Bronchial epithelial cell (primary cell): ENCODE measurements around the gene PCDHGA4. TPM values are rescaled to one million over a fixed set of nuclear protein-coding genes. Genes with fewer than 3 reads are reported as not detected.
A peak's percentile ranks its signal among the peaks of the same experiment; 100 is the strongest.
"Not testable (repeated sequence)": the region's sequence is repeated elsewhere in the genome, so short reads cannot be mapped to it uniquely, and the experiment has no call there.

Source experiments
- DNase-seq: peaks from one replicate; pipeline ENCODE4 v3.0.0-alpha.2; 2010; ENCODE audit warnings: low read depth
- FAIRE-seq: peaks from 2 replicates; lab custom pipeline; 2011; peaks lifted over from hg19 to GRCh38; lab: Jason Lieb, UNC
- H3K27me3 ChIP-seq: 2 replicates; pipeline ENCODE4 v1.5.1; 2011; ENCODE audit warnings: low read length; ENCODE audit not compliant: control insufficient read depth, insufficient read depth
- H3K36me3 ChIP-seq: 2 replicates; pipeline ENCODE4 v1.5.1; 2011; ENCODE audit warnings: low read length; ENCODE audit not compliant: control insufficient read depth, insufficient read depth
- H3K4me3 ChIP-seq: 2 replicates; pipeline ENCODE4 v1.5.1; 2011; ENCODE audit warnings: mild to moderate bottlenecking, low read depth, low read length, control low read depth
- CTCF ChIP-seq: IDR thresholded peaks from 2 replicates; pipeline ENCODE4 v1.5.1; 2011; ENCODE audit warnings: mild to moderate bottlenecking, moderate library complexity, low read length, control low read depth, inconsistent platforms; ENCODE audit not compliant: insufficient read depth, severe bottlenecking
- total RNA-seq: library from RNA; depleted of rRNA; stranded (reverse); fragments of >200 nt; gene quantifications from 2 replicates; pipeline ENCODE4 v1.2.1, GENCODE V29; 2014

PCDHGA4 gene
- total RNA-seq = 0.26 and 0.53 TPM in 2 replicates

GRCh38 chr5:141354900-141355469 is at the start of gene PCDHGA4:
TSS of gene PCDHGA4 (plus strand) at chr5:141355021. CDS start at chr5:141355108, 87 bp downstream.
- no peak for DNase-seq
- peak within 1 kb of the TSS; percentile 3 for H3K4me3 ChIP-seq
- no peak for FAIRE-seq
- peaks cover 3% of the 10 kb centered on the region for H3K27me3 ChIP-seq
- peak; percentile 15 for TF ChIP-seq CTCF
- no peaks in the 10 kb centered on the region for H3K36me3 ChIP-seq

- TF ChIP-seq CTCF = no peak
- H3K36me3 ChIP-seq = no peaks in the 10 kb centered on the region
- DNase-seq = no peak
- no peak overlapping the region for H3K4me3 ChIP-seq
- H3K27me3 ChIP-seq = no peaks in the 10 kb centered on the region
- FAIRE-seq = no peak
These were observed 48.2 kb upstream of the PCDHGA4 start for GRCh38 chr5:141306630-141307029.

GRCh38 chr5:141313711-141314110 is 41.1 kb upstream of the PCDHGA4 start:
- no peak for FAIRE-seq
- H3K36me3 ChIP-seq = no peaks in the 10 kb centered on the region

GRCh38 chr5:141316963-141317362 is 37.9 kb upstream of the PCDHGA4 start:
- not testable (repeated sequence) for H3K27me3 ChIP-seq

More at GRCh38 chr5:141313711-141314110, 41.1 kb upstream of the PCDHGA4 start:
- H3K4me3 ChIP-seq = no peak overlapping the region
- DNase-seq = no peak
- TF ChIP-seq CTCF = no peak
- no peaks in the 10 kb centered on the region for H3K27me3 ChIP-seq

GRCh38 chr5:141319202-141319601 is 35.6 kb upstream of the PCDHGA4 start:
- FAIRE-seq (no peak), DNase-seq (no peak)
- H3K4me3 ChIP-seq = no peak overlapping the region
- no peak for TF ChIP-seq CTCF
- H3K27me3 ChIP-seq = no peaks in the 10 kb centered on the region
- H3K36me3 ChIP-seq = peaks cover 2% of the 10 kb centered on the region

More at GRCh38 chr5:141316963-141317362, 37.9 kb upstream of the PCDHGA4 start:
- H3K4me3 ChIP-seq, H3K36me3 ChIP-seq, DNase-seq, FAIRE-seq: not testable (repeated sequence)

GRCh38 chr5:141319699-141320098 is 35.1 kb upstream of the PCDHGA4 start:
- peaks cover 2% of the 10 kb centered on the region for H3K36me3 ChIP-seq
- DNase-seq (no peak), FAIRE-seq (no peak)
- H3K4me3 ChIP-seq = peak overlapping the region; percentile 81
- no peaks in the 10 kb centered on the region for H3K27me3 ChIP-seq
- no peak for TF ChIP-seq CTCF
